ENCODE data around the gene CAMKMT. TPM values are rescaled to one million over a fixed set of nuclear protein-coding genes. Genes with fewer than 3 reads are reported as not detected.

The CAMKMT gene
- total RNA-seq, 1 donor, result 15.0 TPM

GRCh38 chr2:44615950-44616518 is 254.3 kb downstream of the CAMKMT start:
- no peak for DNase-seq (ENCODE audit: low read depth)
- H3K4me3 ChIP-seq (ENCODE audit: low read depth, low read length), result no peak overlapping the region
- no peak for TF ChIP-seq CTCF (IDR thresholded peaks at IDR 0.05; ENCODE audit: insufficient read depth, low read length)

- no peak for DNase-seq (ENCODE audit: low read depth)
- H3K4me3 ChIP-seq (ENCODE audit: low read depth, low read length), result no peak overlapping the region
- no peak for TF ChIP-seq CTCF (IDR thresholded peaks at IDR 0.05; ENCODE audit: insufficient read depth, low read length)
These were observed 255.0 kb downstream of the CAMKMT start for GRCh38 chr2:44616667-44617155.

DNA sequence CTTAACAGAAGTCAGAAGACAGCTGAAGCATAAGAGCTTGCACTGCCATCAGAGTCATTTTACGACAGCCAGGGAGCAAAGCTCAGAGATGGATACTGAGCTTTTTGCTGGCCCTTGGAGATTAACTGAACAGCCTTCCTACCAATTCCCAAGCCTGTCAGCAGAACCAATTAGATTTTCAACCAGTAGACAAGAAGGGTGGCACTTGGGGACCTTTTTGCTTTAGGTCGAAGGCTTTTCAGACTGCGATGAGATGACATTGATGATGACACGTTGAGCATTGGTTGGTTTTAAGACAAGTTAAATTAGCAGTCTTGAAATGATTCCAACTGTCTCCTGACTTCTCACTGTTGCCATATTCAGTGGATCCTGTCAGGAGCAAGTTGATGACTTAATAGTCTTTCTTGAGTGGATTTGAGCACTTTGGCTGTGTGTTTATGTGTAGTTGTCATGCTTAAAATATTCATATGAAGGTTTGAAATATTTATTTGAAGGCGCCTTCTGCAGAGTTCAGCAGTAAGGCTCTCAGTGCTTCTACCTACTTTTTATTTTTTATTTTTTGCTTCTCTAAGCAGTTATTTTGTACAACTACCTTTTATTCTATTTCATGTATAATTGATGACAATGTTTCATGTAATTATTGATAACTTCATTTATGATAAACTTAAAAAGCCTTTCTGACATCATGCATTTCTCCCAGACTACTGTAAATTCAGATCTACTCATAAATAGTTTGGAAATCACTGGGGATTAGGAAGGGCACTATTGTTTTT is 256.7 kb downstream of the CAMKMT start:
- DNase-seq (ENCODE audit: low read depth), result no peak
- H3K4me3 ChIP-seq (ENCODE audit: low read depth, low read length), result no peak overlapping the region
- no peak for TF ChIP-seq CTCF (IDR thresholded peaks at IDR 0.05; ENCODE audit: insufficient read depth, low read length)

DNA sequence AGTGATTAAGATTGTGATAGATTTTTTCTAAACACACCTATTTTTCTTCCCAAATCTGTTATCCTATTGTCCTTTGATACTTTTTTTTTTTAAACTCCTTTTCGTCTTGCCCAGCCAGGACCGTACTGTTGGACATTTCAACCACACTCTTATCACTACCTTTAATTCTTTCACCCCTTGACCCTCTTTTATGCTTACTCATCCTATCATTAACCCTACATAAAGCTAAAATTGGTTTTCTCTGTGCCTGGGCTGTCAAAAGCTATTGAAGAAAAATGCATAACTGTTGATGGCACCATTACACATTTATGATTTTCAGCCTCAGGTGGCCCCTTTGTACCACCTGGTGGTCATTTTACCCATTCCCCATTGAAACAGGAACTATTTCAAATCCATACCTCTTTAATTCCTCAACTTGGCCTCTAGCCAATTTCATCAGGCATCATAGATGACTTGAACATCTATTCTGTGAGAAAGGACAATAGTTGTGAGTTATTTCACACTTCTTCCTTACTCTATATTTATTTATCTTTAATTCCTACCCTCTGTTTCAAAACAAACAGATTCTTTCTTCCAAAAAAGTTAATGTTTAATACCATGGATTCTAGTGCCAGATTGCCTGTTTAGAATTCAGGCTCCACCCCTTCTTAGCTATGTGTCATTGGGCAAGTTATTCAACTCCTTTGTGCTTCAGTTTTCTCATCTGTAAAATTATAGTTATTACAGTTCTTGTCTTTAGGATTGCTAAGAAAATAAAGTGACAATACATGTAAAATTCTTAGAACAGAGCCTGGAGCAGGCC is 258.6 kb downstream of the CAMKMT start:
- no peak for TF ChIP-seq CTCF (IDR thresholded peaks at IDR 0.05; ENCODE audit: insufficient read depth, low read length)
- no peak for DNase-seq (ENCODE audit: low read depth)
- H3K4me3 ChIP-seq (ENCODE audit: low read depth, low read length), result no peak overlapping the region

GRCh38 chr2:44623622-44624351 is 262.0 kb downstream of the CAMKMT start:
- peak; percentile 35 for TF ChIP-seq CTCF (IDR thresholded peaks at IDR 0.05; ENCODE audit: insufficient read depth, low read length)
- no peak overlapping the region for H3K4me3 ChIP-seq (ENCODE audit: low read depth, low read length)
- DNase-seq (ENCODE audit: low read depth), result no peak

- no peak overlapping the region for H3K4me3 ChIP-seq (ENCODE audit: low read depth, low read length)
- no peak for TF ChIP-seq CTCF (IDR thresholded peaks at IDR 0.05; ENCODE audit: insufficient read depth, low read length)
- DNase-seq (ENCODE audit: low read depth), result no peak
These were observed 266.6 kb downstream of the CAMKMT start for GRCh38 chr2:44628297-44628696.

Measured in fibroblast of the aortic adventitia (primary cell).